B cell (primary cell): Measurements from ENCODE around the gene HFE. TPM values are rescaled to one million over a fixed set of nuclear protein-coding genes. Genes with fewer than 3 reads are reported as not detected.
A peak's percentile ranks its signal among the peaks of the same experiment; 100 is the strongest.

Experiments
- ATAC-seq: fragments of 200-7000 bp; cut with Tn5 transposase; one replicate; pipeline ENCODE4 v1.10.0; 2021; ENCODE audit warnings: low read depth, mild to moderate bottlenecking, moderate number of reproducible peaks, moderate library complexity
- CTCF ChIA-PET: fragments of 350-600 bp; sonication (Branson Sonifier 250); formaldehyde crosslinking; loops from one replicate; lab custom pipeline; 2021; ENCODE audit warnings: antibody characterized with exemption, inconsistent platforms; lab: Charles Lee
- POLR2A ChIA-PET: fragments of 350-600 bp; sonication (Branson Sonifier 250); formaldehyde crosslinking; loops from one replicate; lab custom pipeline; 2021; ENCODE audit warnings: antibody characterized with exemption; lab: Charles Lee
- DNase-seq: peaks from one replicate; pipeline ENCODE4 v3.0.0; 2013
- H2AFZ ChIP-seq: 2 replicates; pipeline ENCODE4 v1.6.1; 2012; ENCODE audit warnings: mild to moderate bottlenecking, low read depth, low read length; ENCODE audit not compliant: insufficient read depth, poor library complexity, severe bottlenecking
- H3K27ac ChIP-seq, 2 donors: 1 replicate in 1 of 2; 2 replicates in 1 of 2; pipeline ENCODE4 v1.5.1; 2012 to 2013; ENCODE audit warnings: low read length in 2 of 2, mild to moderate bottlenecking in 2 of 2, moderate library complexity in 1 of 2
- H3K27me3 ChIP-seq, 4 experiments: fragments of 200-600 bp in 1 of 4; sonication (generic) in 1 of 4; replicated peaks in 1 of 4; 1 replicate in 2 of 4; 2 replicates in 2 of 4; pipeline versions ENCODE4 v1.6.1 to v1.7.0; 2013 to 2016; ENCODE audit warnings: low read length in 3 of 4, mild to moderate bottlenecking in 2 of 4, mixed read lengths in 1 of 4, moderate library complexity in 1 of 4; ENCODE audit not compliant: insufficient read depth in 4 of 4, control insufficient read depth in 3 of 4; ENCODE audit errors: control extremely low read depth in 1 of 4
- H3K36me3 ChIP-seq, 2 experiments: replicated peaks in 1 of 2; 1 replicate in 1 of 2; 2 replicates in 1 of 2; pipeline versions ENCODE4 v1.6.1 to v1.7.1; 2013; ENCODE audit warnings: low read length in 1 of 2; ENCODE audit not compliant: insufficient read depth in 2 of 2, control insufficient read depth in 1 of 2; ENCODE audit errors: control extremely low read depth in 1 of 2, extremely low read depth in 1 of 2
- H3K4me1 ChIP-seq, 2 donors: fragments of 200-600 bp in 1 of 2; sonication (generic) in 1 of 2; 1 replicate in 1 of 2; 2 replicates in 1 of 2; pipeline versions ENCODE4 v1.5.1 to v1.6.1; 2013 to 2017; ENCODE audit warnings: low read length in 2 of 2; ENCODE audit not compliant: control insufficient read depth in 2 of 2, insufficient read depth in 2 of 2
- H3K4me2 ChIP-seq: replicated peaks from 2 replicates; pipeline ENCODE3; 2012; ENCODE audit warnings: mild to moderate bottlenecking, low read depth, low read length; ENCODE audit not compliant: poor library complexity, severe bottlenecking
- H3K4me3 ChIP-seq, 5 experiments: fragments of 200-600 bp in 1 of 5; sonication (generic) in 1 of 5; 1 replicate in 3 of 5; 2 replicates in 2 of 5; pipeline versions ENCODE4 v1.5.1 to v1.7.0; 2011 to 2016; ENCODE audit warnings: low read length in 4 of 5, mild to moderate bottlenecking in 4 of 5, low read depth in 2 of 5, control low read depth in 1 of 5, moderate library complexity in 1 of 5; ENCODE audit not compliant: insufficient read depth in 1 of 5; ENCODE audit errors: control extremely low read depth in 1 of 5, extremely low read depth in 1 of 5
- H3K79me2 ChIP-seq: fragments of 200-600 bp; sonication (generic); one replicate; pipeline ENCODE4 v1.6.0; 2016; ENCODE audit warnings: low read length; ENCODE audit not compliant: control insufficient read depth, insufficient read depth
- H3K9ac ChIP-seq: fragments of 200-600 bp; sonication (generic); 2 replicates; pipeline ENCODE4 v1.6.1; 2017; ENCODE audit warnings: mild to moderate bottlenecking, low read length, moderate library complexity
- H3K9me3 ChIP-seq, 3 donors: one replicate each; pipeline versions ENCODE4 v1.6.1 to v1.7.1; 2013; ENCODE audit warnings: low read length in 2 of 3; ENCODE audit not compliant: control insufficient read depth in 2 of 3, insufficient read depth in 1 of 3; ENCODE audit errors: control extremely low read depth in 1 of 3
- H4K20me1 ChIP-seq: 2 replicates; pipeline ENCODE4 v1.6.0; 2012; ENCODE audit warnings: mild to moderate bottlenecking, low read length; ENCODE audit not compliant: insufficient read depth, control insufficient read depth, poor library complexity, severe bottlenecking
- H3K27ac Mint-ChIP-seq: one replicate; pipeline ENCODE4 v1.8.0; 2021; ENCODE audit warnings: mixed read lengths
- H3K27me3 Mint-ChIP-seq: one replicate; pipeline ENCODE4 v1.8.0; 2021; ENCODE audit warnings: mixed read lengths
- H3K4me1 Mint-ChIP-seq: one replicate; pipeline ENCODE4 v1.8.0; 2021; ENCODE audit warnings: mixed read lengths
- H3K4me3 Mint-ChIP-seq: one replicate; pipeline ENCODE4 v1.8.0; 2021; ENCODE audit warnings: mixed read lengths
- H3K9me3 Mint-ChIP-seq: one replicate; pipeline ENCODE4 v1.8.0; 2022; ENCODE audit warnings: mixed read lengths; ENCODE audit not compliant: insufficient read depth
- CTCF ChIP-seq: fragments of 200-600 bp; IDR thresholded peaks from one replicate; pipeline ENCODE4 v1.8.0; 2022; ENCODE audit warnings: antibody characterized with exemption, mild to moderate bottlenecking
- EZH2 ChIP-seq: IDR thresholded peaks from 2 replicates; pipeline ENCODE4 v1.6.1; 2012; ENCODE audit warnings: borderline replicate concordance, low read depth, mild to moderate bottlenecking, moderate library complexity, low read length; ENCODE audit not compliant: insufficient read depth, poor library complexity, severe bottlenecking
- WGBS: methylation state at CpG from one replicate; pipeline ENCODE4 v1.1.5; 2013; ENCODE audit warnings: missing lambda C conversion rate; ENCODE audit not compliant: insufficient coverage; 5-methylcytosine and 5-hydroxymethylcytosine counted together
- intact Hi-C: fragments of 100-400 bp; cut with micrococcal nuclease; formaldehyde crosslinking; loops from one replicate; pipeline ENCODE4 v1.10.0; 2022
- polyA plus RNA-seq: library from polyadenylated mRNA; depleted of rRNA; stranded (reverse); fragments of >200 nt; gene quantifications from 2 replicates; pipeline ENCODE4 v1.2.3, GENCODE V29; 2012
- total RNA-seq, 2 donors: library from RNA; stranded (reverse); fragments of 120-200 nt in 1 of 2; gene quantifications; 1 replicate in 1 of 2; 2 replicates in 1 of 2; pipeline versions ENCODE4 v1.2.3 to v1.2.4, GENCODE V29; 2013 to 2022

Gene HFE
- total and polyA plus RNA-seq, 2 donors (not counting 1 experiment from before 2014, with no cell fraction given) = 5.9 to 6.3 TPM

GRCh38 chr6:26130581-26131249, 43.5 kb downstream of the HFE start:
- Mint-ChIP-seq H3K27ac (peak overlapping the region; percentile 22), H3K4me3 (peak overlapping the region; percentile 3), H3K27me3 (no peaks in the 10 kb centered on the region), H3K9me3 (no peaks in the 10 kb centered on the region), H3K4me1 (peaks cover 65% of the 10 kb centered on the region)
- ChIA-PET POLR2A (interaction anchor here (0.6 to 1.0 kb wide), 4 partner anchors 18 to 68 kb away, joined by 4 to 9 read pairs (median 4); no protein-coding TSS in a partner anchor), CTCF (no interaction called here)
- 94% methylated on average over 4 of the region's 6 CpGs for WGBS
- peak overlapping the region in 1 of 2 donors; percentile 56 for H3K27ac ChIP-seq
- DNase-seq (no peak), ATAC-seq (no peak)
- peaks cover 78% of the 10 kb centered on the region for H3K79me2 ChIP-seq
- H3K27me3 ChIP-seq = no peaks in the 10 kb centered on the region
- H3K4me3 ChIP-seq = no peak overlapping the region
- intact Hi-C loops = no loop called here
- peak overlapping the region; percentile 34 for H3K4me2 ChIP-seq
- H3K9ac ChIP-seq = no peak overlapping the region
- H3K9me3 ChIP-seq = no peaks in the 10 kb centered on the region
- H4K20me1 ChIP-seq = peaks cover 55% of the 10 kb centered on the region
- no peak overlapping the region for H2AFZ ChIP-seq
- H3K4me1 ChIP-seq = peaks cover 23 to 56% of the 10 kb centered on the region in 2 donors
- H3K36me3 ChIP-seq = peaks cover 16 to 47% of the 10 kb centered on the region in 2 experiments
- no peak for TF ChIP-seq EZH2
- TF ChIP-seq CTCF = no peak

GRCh38 chr6:26131618-26132017, 44.4 kb downstream of the HFE start:
- H3K9me3 Mint-ChIP-seq = no peaks in the 10 kb centered on the region
- CTCF ChIA-PET = no interaction called here
- Histone ChIP-seq H3K36me3 (peaks cover 18 to 47% of the 10 kb centered on the region in 2 experiments), H3K4me2 (no peak overlapping the region), H3K9ac (no peak overlapping the region), H3K9me3 (no peaks in the 10 kb centered on the region), H3K27me3 (no peaks in the 10 kb centered on the region), H2AFZ (no peak overlapping the region), H3K4me3 (no peak overlapping the region), H4K20me1 (peaks cover 46% of the 10 kb centered on the region), H3K27ac (peak overlapping the region in 1 of 2 donors; percentile 56), H3K4me1 (peaks cover 23 to 54% of the 10 kb centered on the region in 2 donors), H3K79me2 (peaks cover 72% of the 10 kb centered on the region)
- DNase-seq (no peak), ATAC-seq (no peak)
- no peaks in the 10 kb centered on the region for H3K27me3 Mint-ChIP-seq
- 100% methylated on average over 2 of the region's 3 CpGs for WGBS
- TF ChIP-seq CTCF = no peak
- TF ChIP-seq EZH2 = no peak
- peaks cover 69% of the 10 kb centered on the region for H3K4me1 Mint-ChIP-seq
- H3K4me3 Mint-ChIP-seq = no peak overlapping the region
- peak overlapping the region; percentile 50 for H3K27ac Mint-ChIP-seq
- POLR2A ChIA-PET = interaction anchor here (0.7 to 1.0 kb wide), 2 partner anchors 17 to 25 kb away, joined by 5 to 9 read pairs; no protein-coding TSS in a partner anchor
- intact Hi-C loops = no loop called here
